CD4-positive, alpha-beta T cell (primary cell): ENCODE data around the gene BMI1. TPM values are rescaled to one million over a fixed set of nuclear protein-coding genes. Genes with fewer than 3 reads are reported as not detected.
A peak's percentile ranks its signal among the peaks of the same experiment; 100 is the strongest.

Experiments
- ATAC-seq: fragments of 200-7000 bp; cut with Tn5 transposase; one replicate; pipeline ENCODE4 v1.10.0; 2022; ENCODE audit warnings: mild to moderate bottlenecking; ENCODE audit not compliant: poor library complexity
- CTCF ChIA-PET: fragments of 350-600 bp; sonication (Branson Sonifier 250); formaldehyde crosslinking; loops from one replicate; lab custom pipeline; 2021; ENCODE audit warnings: antibody characterized with exemption, inconsistent platforms; lab: Charles Lee
- POLR2A ChIA-PET: fragments of 350-600 bp; sonication (Branson Sonifier 250); formaldehyde crosslinking; loops from one replicate; lab custom pipeline; 2021; ENCODE audit warnings: antibody characterized with exemption, inconsistent platforms; lab: Charles Lee
- DNase-seq, 14 experiments: peaks; one replicate each; pipeline ENCODE4 v3.0.0-alpha.2; 2013 to 2020; ENCODE audit warnings: mixed read lengths in 2 of 14
- H3K27ac ChIP-seq, 2 donors: one replicate each; pipeline versions ENCODE4 v1.5.1 to v1.7.0; 2013; ENCODE audit warnings: low read length in 2 of 2, low read depth in 1 of 2, mild to moderate bottlenecking in 1 of 2
- H3K27me3 ChIP-seq, 2 experiments: 1 replicate in 1 of 2; 2 replicates in 1 of 2; pipeline versions ENCODE4 v1.6.1 to v1.7.0; 2013; ENCODE audit warnings: low read length in 2 of 2, control low read depth in 1 of 2, mild to moderate bottlenecking in 1 of 2, moderate library complexity in 1 of 2; ENCODE audit not compliant: insufficient read depth in 2 of 2, control insufficient read depth in 1 of 2
- H3K36me3 ChIP-seq: one replicate; pipeline ENCODE4 v1.6.1; 2013; ENCODE audit warnings: low read length, control low read depth; ENCODE audit not compliant: insufficient read depth
- H3K4me1 ChIP-seq: one replicate; pipeline ENCODE4 v1.6.1; 2013; ENCODE audit warnings: low read length, control low read depth; ENCODE audit not compliant: insufficient read depth
- H3K4me3 ChIP-seq: one replicate; pipeline ENCODE4 v1.5.1; 2013; ENCODE audit warnings: mild to moderate bottlenecking, low read length, moderate library complexity
- H3K9me3 ChIP-seq, 2 experiments: 1 replicate in 1 of 2; 2 replicates in 1 of 2; pipeline versions ENCODE4 v1.6.1 to v1.7.0; 2013; ENCODE audit warnings: low read length in 2 of 2, mild to moderate bottlenecking in 2 of 2, control low read depth in 1 of 2, moderate library complexity in 1 of 2; ENCODE audit not compliant: control insufficient read depth in 1 of 2, insufficient read depth in 1 of 2
- H3K27ac Mint-ChIP-seq: one replicate; pipeline ENCODE4 v1.8.0; 2020; ENCODE audit warnings: mixed read lengths
- H3K27me3 Mint-ChIP-seq: one replicate; pipeline ENCODE4 v1.8.0; 2021; ENCODE audit warnings: mixed read lengths
- H3K36me3 Mint-ChIP-seq: one replicate; pipeline ENCODE4 v1.8.0; 2021; ENCODE audit warnings: low read depth, mixed read lengths
- H3K4me1 Mint-ChIP-seq: one replicate; pipeline ENCODE4 v1.8.0; 2021; ENCODE audit warnings: low read depth, mixed read lengths
- H3K4me3 Mint-ChIP-seq: one replicate; pipeline ENCODE4 v1.8.0; 2020; ENCODE audit warnings: mild to moderate bottlenecking, mixed read lengths
- H3K9me3 Mint-ChIP-seq: one replicate; pipeline ENCODE4 v1.8.0; 2020; ENCODE audit warnings: mixed read lengths
- CTCF ChIP-seq: fragments of 200-600 bp; IDR thresholded peaks from one replicate; pipeline ENCODE4 v1.8.0; 2022; ENCODE audit warnings: antibody characterized with exemption, mild to moderate bottlenecking
- intact Hi-C, 2 experiments: fragments of 100-400 bp; cut with DNase I in 1 of 2; cut with micrococcal nuclease in 1 of 2; formaldehyde crosslinking; loops; one replicate each; pipeline versions ENCODE4 v1.15.1 to v1.9.0; 2023 to 2025; cut with DNase I, micrococcal nuclease
- total RNA-seq, 174 experiments: library from RNA in 2 of 174; stranded (reverse) in 2 of 174; gene quantifications; one replicate each; pipeline ENCODE4 v1.2.3 and lab custom pipeline; 2021 to 2026

Gene BMI1
- total RNA-seq, 2 experiments from 2014 or later = 65.4 to 69.3 TPM

GRCh38 chr10:22368402-22368801 lies 47.5 kb downstream of the BMI1 start:
- no peaks in the 10 kb centered on the region for H3K4me1 ChIP-seq
- no peaks in the 10 kb centered on the region for H3K9me3 ChIP-seq
- Mint-ChIP-seq H3K27me3 (no peaks in the 10 kb centered on the region), H3K36me3 (no peaks in the 10 kb centered on the region), H3K4me3 (no peak overlapping the region), H3K27ac (no peak overlapping the region), H3K9me3 (no peaks in the 10 kb centered on the region), H3K4me1 (peaks cover 14% of the 10 kb centered on the region)
- ChIA-PET POLR2A (interaction anchor here (1.3 kb wide), 1 partner anchor 52 kb away, joined by 3 read pairs; the partner anchor contains the start of gene COMMD3), CTCF (no interaction called here)
- no peak overlapping the region for H3K27ac ChIP-seq
- H3K27me3 ChIP-seq = peaks cover 0 to 6% of the 10 kb centered on the region in 2 experiments
- DNase-seq = no peak
- no peak for TF ChIP-seq CTCF
- ATAC-seq = no peak
- intact Hi-C loops = no loop called here
- no peak overlapping the region for H3K4me3 ChIP-seq
- H3K36me3 ChIP-seq = no peaks in the 10 kb centered on the region

DNA sequence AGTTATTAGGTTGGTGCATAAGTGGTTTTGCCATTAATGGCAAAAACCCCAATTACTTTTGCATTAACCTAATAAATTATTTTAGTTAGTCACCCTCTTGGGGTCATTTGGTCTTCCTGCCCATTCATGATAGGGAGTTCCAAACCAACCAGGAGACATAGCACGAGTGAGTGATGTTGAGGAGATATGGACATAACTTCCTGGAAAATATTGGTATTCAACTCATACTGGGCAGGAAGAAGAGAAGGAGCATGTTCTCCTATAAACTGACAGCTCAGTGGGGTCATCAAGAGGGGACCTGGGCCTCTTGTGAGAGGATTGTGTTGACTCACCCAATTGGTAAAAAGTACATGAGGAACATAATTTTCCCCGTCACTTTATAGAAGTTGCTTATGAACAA lies 48.1 kb downstream of the BMI1 start:
- intact Hi-C loops = no loop called here
- Histone ChIP-seq H3K27me3 (peaks cover 0 to 6% of the 10 kb centered on the region in 2 experiments), H3K4me3 (no peak overlapping the region), H3K27ac (no peak overlapping the region), H3K4me1 (no peaks in the 10 kb centered on the region), H3K36me3 (no peaks in the 10 kb centered on the region), H3K9me3 (no peaks in the 10 kb centered on the region)
- no peaks in the 10 kb centered on the region for H3K27me3 Mint-ChIP-seq
- peak in 2 of 14 experiments; percentile 10 to 12 for DNase-seq
- H3K4me1 Mint-ChIP-seq = peaks cover 14% of the 10 kb centered on the region
- no peaks in the 10 kb centered on the region for H3K9me3 Mint-ChIP-seq
- ChIA-PET CTCF (no interaction called here), POLR2A (no interaction called here)
- no peak for TF ChIP-seq CTCF
- H3K36me3 Mint-ChIP-seq = no peaks in the 10 kb centered on the region
- no peak overlapping the region for H3K27ac Mint-ChIP-seq
- no peak overlapping the region for H3K4me3 Mint-ChIP-seq
- ATAC-seq = no peak

DNA sequence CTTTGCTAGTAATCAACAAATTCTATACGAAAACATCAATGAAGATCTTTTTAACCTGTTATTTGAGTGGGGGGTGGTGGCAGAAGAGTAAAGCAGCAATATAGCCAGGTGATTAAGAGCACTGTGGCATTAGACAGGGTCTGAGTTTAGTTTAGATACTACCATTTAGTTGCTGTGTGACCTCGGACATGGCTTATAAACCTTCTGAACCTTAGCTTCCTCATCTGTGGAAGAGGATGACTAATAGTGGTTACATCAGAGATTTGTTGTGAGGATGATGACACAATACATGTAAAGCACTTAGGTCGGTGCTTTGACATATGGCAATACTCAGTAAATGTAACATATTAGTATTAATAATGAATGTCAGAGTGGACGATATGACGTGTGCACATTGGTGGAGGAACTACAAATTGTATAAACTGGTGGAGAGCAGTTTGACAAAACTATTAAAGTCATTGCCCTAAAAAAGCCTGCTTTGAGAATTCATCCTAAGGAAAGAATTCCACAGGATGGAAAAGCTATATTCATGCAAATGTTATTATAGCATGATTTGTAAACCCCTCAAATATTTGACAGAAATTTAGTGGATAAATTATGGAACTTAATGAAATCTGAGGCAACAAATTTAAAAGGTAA lies 48.7 kb downstream of the BMI1 start:
- no peak overlapping the region for H3K4me3 Mint-ChIP-seq

More for the DNA sequence above, 48.7 kb downstream of the BMI1 start:
- intact Hi-C loops = no loop called here
- Histone ChIP-seq H3K36me3 (no peaks in the 10 kb centered on the region), H3K4me1 (no peaks in the 10 kb centered on the region), H3K27me3 (peaks cover 0 to 6% of the 10 kb centered on the region in 2 experiments), H3K9me3 (no peaks in the 10 kb centered on the region), H3K27ac (no peak overlapping the region), H3K4me3 (no peak overlapping the region)
- ChIA-PET POLR2A (interaction anchor here (0.6 to 1.5 kb wide), 3 partner anchors 19 to 301 kb away, joined by 3 to 4 read pairs (median 3); no protein-coding TSS in a partner anchor), CTCF (no interaction called here)
- H3K27ac Mint-ChIP-seq = no peak overlapping the region
- H3K36me3 Mint-ChIP-seq = no peaks in the 10 kb centered on the region
- no peaks in the 10 kb centered on the region for H3K27me3 Mint-ChIP-seq
- DNase-seq (peak in 3 of 14 experiments; percentile 24 to 59 (median 45)), ATAC-seq (no peak)
- H3K9me3 Mint-ChIP-seq = no peaks in the 10 kb centered on the region
- no peak for TF ChIP-seq CTCF
- peaks cover 14% of the 10 kb centered on the region for H3K4me1 Mint-ChIP-seq
